A172 (cell line): ENCODE measurements around the gene LCN10. TPM values are rescaled to one million over a fixed set of nuclear protein-coding genes. Genes with fewer than 3 reads are reported as not detected.
"Not testable (repeated sequence)": the region's sequence is repeated elsewhere in the genome, so short reads cannot be mapped to it uniquely, and the experiment has no call there.

ENCODE experiments used
- DNase-seq: peaks from one replicate; pipeline ENCODE4 v3.0.0-alpha.2; 2015; ENCODE audit warnings: low spot score
- total RNA-seq: library from RNA; depleted of rRNA; stranded (reverse); fragments of >200 nt; shearing (Covaris generic); gene quantifications from 2 replicates; pipeline ENCODE4 v1.2.3, GENCODE V29; 2014

Gene LCN10
- total RNA-seq, 1 experiment from 2014 or later: not detected

DNA sequence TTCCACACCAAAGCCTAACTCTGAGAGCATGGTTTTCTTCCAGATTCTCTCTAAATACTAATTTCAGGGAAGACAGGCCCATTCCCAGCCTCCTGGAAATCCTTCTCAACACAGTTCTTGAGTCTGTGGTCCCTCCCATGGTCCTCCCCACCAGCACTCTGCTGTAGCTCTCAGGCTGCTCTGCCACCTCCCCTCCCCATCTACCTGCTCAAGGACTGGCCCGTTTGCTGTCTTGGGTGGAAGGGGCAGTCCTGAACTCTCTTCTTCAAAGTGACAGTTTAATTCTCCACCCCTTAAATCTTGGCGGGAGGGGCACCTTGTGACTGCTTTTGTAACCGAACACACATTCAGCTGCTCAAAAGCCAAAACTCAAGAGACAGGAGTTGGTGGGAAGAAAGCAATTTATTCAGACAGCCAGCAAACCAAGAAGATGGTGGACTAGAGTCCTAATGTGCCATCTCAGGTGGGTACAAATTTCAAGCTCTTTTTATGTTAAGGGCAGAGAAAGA lies 29.2 kb upstream of the LCN10 start:
- DNase-seq: no peak

DNA sequence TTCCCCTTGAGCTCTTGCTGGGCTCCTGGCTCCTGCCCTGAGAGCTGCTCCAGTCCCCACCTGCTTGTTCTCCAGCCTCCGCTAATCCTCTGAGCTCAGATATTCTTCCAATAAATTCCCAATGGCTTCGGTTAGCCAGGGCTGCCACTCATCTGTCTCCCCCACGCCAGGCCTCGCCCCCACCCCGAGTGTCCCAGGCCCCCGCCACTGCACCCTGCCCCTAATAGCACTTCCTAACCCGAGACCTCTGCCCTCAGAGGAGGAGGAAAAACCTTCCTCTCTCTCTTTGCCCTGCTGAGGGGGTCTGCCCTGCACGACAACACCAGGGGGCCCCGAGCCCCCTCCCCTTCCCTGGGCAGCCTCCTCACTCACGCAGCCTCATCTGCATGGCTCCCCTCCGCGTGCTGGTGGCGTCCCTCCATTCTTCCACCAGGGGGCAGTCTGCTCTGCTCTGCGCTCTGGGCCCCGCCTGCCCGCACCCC lies 27.0 kb upstream of the LCN10 start:
- DNase-seq: no peak

DNA sequence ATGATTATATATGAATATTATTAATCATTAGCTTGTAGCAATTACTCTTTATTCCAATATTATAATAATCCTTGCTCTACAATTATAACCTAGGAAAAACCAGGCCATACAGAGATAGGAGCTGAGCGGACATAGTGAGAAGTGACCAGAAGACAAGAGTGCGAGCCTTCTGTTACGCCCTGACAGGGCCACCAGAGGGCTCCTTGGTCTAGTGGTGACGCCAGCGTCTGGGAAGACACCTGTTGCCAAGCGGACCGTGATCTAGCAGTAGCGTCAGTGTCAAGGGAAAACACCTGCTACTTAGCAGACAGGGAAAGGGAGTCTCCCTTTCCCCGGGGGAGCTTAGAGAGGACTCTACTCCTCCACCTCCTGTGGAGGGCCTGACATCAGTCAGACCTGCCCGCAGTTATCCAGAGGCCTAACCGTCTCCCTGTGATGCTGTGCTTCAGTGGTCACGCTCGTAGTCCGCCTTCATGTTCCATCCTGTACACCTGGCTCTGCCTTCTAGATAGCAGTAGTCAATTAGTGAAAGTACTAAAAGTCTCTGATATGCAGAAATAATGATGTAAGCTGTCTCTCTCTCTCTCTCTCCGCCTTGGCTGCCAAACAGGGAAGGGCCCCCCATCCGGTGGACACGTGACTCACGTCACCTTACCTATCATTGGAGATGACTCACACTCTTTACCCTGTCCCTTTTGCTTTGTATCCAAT lies 23.8 kb upstream of the LCN10 start:
- DNase-seq: peak; percentile 88

DNA sequence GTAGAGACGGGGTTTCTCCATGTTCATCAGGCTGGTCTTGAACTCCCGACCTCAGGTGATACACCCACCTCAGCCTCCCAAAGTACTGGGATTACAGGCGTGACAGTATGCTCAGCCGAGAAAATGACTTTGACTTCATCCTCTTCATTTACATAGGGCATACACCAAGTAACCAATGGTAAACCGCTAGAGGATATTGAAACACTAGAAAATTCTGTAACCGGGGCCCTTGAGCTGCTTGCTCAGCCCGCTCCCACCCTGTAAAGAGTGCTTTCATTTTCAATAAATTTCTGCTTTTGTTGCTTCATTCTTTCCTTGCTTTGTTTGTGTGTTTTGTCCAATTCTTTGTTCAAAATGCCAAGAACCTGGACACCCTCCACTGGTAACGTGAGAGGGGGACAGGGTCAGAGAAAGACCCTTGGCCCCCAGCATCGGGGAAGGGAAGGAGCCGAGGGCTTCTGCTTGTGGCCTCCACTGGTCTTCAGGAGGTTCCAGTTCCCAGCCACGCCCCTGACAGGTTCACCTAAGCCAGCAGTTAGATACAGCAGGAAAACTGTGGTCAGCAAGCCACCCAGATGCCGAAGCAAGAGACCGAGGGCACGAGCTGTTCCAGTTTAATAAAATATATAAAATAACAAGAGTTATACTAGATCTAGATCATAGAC lies 23.1 kb upstream of the LCN10 start:
- DNase-seq: not testable (repeated sequence)

DNA sequence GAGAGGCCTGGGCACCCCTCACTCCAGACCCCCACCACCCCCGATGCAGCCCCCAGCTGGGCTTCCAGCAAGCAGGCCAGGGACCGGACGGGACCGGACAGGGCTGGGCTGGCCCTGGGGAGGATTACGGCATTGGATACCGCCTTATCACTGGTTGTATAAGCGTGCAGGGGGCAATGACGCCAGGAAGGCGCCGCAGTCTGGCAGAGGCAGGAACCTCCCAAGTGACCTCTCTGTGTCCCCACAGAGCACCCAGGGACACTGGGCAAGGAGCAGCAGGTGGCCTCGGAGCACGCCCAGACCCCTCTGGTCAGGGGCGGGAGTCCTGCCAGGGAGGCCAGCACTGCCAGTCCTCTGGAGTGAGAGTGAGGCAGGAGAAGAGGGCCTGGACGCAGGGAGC lies 22.3 kb upstream of the LCN10 start:
- DNase-seq: no peak

DNA sequence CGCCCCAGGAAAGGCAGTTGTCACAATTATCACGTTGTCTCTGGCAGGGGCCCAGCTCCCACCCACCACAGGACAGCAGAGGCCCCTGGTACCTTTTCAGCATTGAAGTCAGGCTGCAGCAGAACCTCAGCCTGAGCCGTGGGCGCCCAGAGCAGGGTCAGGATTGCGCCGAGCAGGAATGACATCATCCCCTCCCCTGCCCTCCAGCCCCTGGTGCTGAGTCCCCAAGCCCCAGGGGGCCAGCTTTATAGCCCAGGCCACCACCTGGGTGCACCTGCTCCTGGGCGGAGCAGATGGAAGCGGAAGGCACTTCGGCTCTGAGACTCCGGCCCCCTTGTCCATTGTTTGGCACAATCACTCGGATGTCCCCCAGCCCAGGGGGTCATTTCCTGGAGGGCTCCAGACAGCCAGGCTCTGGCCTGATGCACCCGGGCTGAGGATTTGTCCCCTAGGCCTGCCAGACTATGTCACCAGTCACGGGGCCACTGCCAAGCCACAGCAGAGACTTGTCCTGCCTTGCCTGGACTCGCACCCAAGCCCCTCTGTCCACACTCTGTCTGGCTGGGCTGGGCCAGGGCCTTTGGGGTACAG lies 21.7 kb upstream of the LCN10 start, which contains the start of gene LCN15:
LCN15 (minus strand) TSS at position 218 of the 591 bp plus-strand sequence; CDS start at position 188, 30 bp downstream.
- DNase-seq: no peak

DNA sequence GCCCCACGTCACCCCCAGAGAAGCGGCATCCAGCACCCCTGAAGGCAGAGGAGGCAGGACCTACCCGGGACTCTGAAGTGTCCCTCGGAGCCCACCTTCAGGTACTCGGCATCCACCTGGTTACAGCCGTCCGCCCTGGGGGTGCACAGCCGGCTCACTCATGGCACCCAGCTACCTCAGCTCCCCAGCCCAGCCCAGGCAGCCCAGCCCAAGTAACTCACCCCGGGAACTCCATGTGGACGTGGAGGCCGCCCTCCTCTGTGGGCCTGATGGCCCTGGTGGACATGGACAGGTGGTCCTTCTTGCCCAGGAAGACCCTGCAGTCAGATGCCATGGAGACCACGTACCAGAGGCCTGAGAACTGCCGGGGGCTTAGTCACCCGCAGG lies 20.9 kb upstream of the LCN10 start:
- DNase-seq: no peak

DNA sequence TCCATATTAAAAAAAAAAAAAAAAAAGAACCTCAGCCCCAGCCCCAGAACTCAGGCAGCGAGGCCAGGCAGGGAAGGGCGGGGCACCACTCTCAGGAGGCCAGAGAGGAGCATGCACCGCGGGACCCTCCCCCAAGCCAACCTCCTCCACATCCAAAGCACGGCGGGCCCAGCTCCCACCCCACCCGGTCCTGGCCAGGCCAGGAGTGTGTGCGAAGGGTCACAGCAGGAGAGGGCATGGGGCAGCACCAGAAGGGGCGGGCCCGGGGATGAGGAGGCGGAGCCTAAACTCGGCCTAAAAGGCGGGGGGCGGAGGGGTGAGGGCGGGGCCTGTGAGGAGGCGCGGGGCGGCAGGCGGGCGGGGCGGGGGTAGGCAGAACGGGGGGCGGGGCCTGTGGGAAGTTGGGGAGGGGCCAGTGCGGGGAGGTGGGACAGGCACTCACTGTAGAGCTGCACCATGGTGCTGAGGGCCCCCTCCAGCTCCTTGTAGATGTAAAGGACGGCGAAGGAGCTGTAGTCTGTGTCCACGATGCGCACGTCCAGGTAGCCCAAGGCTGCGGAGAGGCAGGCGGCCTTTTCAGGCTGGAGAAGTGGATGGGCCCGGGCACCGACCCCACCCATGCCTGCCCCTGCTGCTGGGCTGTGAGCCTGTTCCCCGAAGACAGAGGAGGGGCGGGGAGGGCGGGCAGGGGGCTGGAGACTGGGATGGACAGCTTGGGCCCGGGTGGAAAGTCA lies 20.3 kb upstream of the LCN10 start:
- no peak for DNase-seq

DNA sequence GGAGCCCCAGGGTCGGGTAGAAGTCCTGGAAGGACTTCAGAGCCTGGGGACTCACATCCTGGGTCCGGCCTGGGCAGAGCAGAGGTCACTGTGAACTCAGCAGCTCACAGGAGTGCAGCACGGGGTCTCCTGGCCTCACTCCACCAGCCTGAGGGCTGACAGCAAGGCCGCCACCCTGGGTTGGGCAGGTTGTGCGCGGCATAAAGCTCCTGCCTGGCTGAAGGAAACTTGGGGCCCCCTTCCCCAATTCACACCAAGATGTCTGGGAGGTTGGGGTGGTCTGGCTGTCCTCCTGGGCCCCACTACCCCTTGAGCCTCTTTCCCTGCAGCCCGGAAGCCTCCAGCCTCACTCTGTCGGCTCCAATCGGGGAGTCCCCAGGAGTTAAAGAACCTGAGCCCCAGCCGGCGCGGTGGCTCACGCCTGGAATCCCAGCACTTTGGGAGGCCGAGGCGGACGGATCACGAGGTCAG lies 19.5 kb upstream of the LCN10 start:
- no peak for DNase-seq

DNA sequence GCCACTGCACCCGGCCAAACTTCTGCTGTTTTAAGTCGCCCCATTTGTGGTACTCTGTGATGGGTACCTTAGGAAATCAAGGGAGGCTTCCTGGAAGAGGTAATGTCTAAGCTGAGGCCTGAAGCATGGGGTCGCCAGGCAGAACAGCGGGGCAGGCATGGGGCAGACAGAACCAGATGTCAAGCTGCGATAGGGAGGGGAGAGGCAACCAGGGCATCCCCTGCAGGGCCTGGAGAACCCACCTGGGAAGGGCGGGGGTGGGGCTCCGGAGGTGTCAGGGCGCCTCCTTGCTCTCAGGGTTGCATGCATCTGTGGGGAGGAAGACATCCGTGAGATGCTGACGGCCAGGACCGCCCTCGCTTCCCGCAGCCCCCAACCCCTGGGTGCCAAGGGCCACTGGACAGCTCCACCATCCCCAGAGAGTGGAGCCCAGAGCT lies 18.8 kb upstream of the LCN10 start:
- DNase-seq: no peak

DNA sequence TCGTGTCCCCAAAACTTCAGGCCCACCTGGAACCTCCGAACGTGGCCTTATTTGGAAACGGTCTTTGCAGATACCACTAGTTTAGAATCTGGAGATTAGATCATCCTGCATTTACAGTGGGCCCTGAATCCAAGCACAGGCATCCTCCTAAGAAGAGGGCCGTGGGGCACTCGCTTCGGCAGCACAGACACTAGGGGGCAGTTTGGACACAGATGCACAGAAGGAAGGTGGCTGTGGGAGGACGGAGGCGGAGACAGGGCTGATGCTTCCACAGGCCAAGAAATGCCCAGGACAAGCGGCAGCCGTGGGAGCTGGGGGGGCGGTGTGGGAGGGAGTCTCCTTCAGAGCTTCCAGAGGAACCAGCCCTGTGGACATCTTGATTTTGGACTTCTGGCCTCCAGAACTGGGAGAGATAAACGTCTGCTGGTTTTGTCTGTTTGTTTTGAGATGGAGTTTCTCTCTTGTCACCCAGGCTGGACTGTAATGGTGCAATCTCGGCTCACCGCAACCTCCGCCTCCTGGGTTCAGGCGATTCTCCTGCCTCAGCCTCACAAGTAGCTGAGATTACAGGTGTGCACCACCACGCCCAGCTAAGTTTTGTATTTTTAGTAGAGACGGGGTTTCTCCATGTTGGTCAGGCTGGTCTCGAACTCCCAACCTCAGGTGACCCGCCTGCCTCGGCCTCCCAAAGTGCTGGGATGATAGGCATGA lies 18.2 kb upstream of the LCN10 start:
- peak; percentile 80 for DNase-seq

DNA sequence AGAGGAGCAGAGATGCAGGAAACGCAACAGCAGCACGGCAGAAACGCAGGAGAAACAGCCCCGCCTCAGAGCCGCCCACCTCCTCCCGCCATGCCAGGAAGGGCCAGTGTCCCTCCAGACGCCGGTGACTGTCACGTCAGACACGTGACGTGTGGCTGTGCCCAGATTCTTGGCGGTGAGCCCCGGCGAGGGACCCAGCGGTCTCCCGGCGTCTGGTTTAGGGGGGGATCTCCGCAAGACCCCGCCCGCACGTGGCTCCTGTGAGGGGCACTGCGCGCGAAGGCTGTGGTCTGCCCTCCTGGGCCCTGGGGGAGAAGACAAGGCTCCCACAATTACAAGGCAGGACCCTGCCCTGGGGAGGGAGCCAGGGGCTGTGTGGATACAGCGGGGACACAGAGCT lies 17.7 kb upstream of the LCN10 start:
- no peak for DNase-seq

DNA sequence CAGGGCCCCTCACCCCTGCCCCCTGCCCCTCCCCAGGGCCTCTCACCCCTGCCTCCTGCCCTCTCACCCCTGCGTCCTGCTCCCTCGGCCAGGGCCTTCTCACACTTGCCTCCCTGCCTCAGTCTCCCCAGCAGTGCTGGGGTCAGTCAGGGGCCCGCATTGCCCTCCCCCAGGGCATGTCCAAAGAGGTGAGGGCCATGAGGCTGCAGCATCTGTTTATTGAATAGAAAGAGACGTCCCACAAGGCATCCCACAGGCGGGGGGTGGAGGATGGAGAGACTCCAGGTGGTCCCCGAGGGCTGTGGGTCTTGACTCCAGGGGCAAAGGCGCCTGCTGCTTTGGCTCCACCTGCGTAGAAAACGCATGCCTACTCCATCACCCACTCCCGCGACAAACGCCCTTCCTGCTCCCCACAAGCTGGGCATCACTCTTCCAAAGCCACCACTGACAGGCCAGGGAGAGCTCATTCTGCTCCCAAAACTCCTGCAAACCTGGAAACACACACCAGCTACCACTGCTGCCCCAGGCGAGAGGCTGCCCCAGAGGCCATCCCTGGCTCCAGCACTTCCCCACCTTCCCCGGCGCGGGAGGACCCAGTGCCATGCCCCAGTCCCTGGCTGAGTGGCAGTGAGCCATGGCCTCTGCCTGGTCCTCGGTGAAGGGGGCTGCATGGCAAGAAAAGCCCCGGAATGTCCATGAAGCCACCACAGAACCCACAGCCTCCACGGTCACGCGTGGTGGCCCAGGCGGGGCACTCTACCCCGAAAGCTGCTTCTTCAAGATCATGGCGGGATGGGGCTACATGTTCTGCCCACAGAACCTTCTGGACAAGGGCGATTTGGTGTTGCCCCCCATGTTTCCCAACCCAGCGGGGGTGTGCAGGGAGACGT lies 16.9 kb upstream of the LCN10 start:
- DNase-seq: no peak

DNA sequence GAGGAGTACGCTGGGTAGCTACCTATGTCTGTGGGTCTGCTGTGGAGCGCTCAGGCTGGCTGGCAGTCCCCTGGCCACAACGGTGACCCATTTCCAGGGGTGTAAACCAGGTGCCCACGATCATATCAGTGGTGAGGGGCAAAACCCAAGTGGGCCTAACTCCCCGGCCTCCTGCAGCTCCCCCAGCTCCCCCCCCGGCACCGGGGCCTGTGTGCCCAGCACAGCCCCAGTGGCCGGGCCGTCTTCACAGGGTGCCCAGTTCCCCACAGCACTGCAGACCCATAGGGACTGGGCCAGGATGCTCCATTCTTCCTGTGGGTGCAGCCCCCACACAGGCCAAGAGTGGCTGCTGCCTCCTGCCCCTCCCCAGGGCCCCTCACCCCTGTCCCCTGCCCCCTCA lies 16.3 kb upstream of the LCN10 start:
- no peak for DNase-seq

DNA sequence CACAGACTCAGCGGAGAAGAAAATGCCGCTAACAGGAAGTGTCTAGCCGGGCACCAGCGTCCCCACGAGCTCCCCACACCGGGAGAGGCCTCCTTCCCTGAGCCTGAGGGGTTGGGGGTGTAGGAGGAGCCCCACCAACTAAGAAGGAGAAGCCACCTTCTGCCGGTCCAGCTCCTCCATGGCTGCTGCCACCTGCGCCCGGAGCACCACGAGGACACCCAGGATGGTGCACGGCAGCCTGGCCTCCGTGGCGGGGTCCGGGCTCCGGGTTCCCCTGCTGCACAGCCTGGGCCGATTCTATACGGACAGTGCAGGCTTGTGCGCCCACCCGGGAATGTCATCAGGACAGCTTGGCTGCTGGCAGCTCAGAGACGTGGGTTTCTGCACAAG lies 15.0 kb upstream of the LCN10 start:
- no peak for DNase-seq

DNA sequence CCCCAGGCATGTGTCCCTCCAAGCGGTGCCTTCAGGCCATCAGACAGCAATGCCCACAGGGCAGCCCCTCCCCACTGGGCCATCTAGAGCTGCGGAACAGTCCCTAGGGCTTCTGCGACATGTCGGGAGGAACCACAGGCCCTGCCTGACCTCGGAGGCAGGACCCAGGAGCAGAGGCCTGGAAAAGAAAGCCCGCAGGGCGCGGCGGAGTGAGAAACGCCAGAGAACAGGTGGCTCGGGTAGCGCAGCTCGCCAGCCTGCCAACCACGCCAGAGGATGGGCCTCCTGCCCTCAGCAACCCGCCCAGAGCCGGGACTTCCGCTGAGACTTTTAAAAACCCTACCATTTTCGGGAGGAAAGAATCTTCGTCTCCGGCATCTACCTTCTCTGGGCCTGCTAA lies 14.6 kb upstream of the LCN10 start:
- DNase-seq: no peak

DNA sequence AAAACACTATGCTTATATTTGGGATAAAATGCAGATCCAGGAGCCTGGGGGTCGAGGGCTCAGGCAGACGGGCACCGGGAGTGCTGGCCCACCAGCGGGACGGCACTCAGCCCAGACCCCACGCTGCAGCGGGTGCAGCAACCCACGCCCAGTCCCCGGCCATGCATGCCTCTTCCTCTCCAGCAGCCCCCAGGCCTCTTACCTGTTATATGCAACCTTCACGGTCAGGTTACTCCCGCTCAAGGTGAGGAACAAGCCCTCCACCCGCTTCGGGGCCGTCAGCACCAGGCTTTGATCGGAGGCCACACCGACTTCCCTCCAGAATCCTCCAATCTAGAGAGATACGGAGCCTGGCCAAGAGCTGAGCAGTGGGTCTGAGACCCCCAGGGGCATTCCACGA lies 14.1 kb upstream of the LCN10 start:
- no peak for DNase-seq

DNA sequence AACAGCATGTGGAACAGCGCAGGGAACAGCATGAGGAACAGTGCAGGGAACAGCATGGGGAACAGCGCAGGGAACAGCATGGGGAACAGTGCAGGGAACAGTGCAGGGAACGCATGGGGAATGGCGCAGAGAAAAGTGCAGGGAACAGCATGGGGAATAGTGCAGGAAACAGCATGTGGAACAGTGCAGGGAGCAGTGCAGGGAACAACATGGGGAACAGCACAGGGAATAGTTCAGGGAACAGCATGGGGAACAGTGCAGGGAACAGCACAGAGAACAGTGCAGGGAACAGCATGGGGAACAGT lies 13.3 kb upstream of the LCN10 start:
- no peak for DNase-seq

DNA sequence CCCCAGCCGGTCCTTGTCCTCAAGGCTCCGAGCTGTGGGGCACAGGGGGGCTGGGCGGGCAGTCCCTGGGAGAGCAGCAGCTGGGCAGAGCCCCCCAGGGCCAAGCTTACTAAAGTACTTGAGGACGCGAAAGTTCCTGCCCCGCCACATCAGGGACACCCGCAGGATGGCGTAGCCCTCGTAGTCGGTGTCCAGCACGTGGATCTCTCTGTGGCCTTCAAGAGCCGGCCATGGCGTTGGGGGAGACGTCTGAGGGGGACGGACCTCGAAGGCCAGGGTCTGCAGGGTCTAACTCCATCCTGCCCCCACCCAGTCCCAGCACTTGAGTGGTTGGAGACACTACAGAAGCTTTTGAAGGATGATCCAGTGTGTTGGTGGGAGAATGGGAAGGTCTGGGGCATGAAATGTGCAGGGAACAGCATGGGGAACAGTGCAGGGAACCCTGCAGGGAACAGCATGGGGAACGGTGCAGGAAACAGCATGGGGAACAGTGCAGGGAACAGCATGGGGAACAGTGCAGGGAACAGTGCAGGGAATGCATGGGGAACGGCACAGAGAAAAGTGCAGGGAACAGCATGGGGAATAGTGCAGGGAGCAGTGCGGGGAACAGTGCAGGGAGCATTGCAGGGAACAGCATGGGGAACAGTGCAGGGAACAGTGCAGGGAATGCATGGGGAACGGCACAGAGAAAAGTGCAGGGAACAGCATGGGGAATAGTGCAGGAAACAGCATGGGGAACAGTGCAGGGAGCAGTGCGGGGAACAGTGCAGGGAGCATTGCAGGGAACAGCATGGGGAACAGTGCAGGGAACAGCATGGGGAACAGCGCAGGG lies 12.8 kb upstream of the LCN10 start:
- not testable (repeated sequence) for DNase-seq
